GM12801 (cell line): Measurements from ENCODE around the gene ADNP2.

ENCODE experiments used
- TF ChIP-seq, protein P1 (sequence below): IDR thresholded peaks from one replicate; pipeline ENCODE4 v1.5.1; 2011; ENCODE audit warnings: control low read depth; ENCODE audit not compliant: insufficient read length; ENCODE audit errors: extremely low read depth

ADNP2 gene

DNA sequence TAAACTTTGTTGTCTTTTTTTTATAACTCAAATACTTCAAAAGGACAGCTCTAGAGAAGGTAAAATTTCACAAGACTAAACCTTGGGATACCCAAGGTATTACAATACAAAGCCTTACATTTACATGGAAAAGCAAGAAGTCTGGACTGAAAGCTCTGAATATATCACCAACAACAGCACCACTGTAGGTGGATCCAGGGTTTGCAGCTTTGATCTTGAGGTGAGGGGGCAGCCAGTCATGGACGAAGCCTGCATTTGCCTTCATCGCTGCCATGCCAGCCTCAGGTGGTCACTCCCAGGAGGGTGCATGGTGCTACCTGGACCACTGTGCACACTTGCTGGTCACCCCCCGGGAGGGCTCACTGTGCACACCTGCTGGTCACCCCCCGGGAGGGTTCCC is 38.2 kb upstream of the ADNP2 start:
- TF ChIP-seq, protein P1, sequence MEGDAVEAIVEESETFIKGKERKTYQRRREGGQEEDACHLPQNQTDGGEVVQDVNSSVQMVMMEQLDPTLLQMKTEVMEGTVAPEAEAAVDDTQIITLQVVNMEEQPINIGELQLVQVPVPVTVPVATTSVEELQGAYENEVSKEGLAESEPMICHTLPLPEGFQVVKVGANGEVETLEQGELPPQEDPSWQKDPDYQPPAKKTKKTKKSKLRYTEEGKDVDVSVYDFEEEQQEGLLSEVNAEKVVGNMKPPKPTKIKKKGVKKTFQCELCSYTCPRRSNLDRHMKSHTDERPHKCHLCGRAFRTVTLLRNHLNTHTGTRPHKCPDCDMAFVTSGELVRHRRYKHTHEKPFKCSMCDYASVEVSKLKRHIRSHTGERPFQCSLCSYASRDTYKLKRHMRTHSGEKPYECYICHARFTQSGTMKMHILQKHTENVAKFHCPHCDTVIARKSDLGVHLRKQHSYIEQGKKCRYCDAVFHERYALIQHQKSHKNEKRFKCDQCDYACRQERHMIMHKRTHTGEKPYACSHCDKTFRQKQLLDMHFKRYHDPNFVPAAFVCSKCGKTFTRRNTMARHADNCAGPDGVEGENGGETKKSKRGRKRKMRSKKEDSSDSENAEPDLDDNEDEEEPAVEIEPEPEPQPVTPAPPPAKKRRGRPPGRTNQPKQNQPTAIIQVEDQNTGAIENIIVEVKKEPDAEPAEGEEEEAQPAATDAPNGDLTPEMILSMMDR: no peak

DNA sequence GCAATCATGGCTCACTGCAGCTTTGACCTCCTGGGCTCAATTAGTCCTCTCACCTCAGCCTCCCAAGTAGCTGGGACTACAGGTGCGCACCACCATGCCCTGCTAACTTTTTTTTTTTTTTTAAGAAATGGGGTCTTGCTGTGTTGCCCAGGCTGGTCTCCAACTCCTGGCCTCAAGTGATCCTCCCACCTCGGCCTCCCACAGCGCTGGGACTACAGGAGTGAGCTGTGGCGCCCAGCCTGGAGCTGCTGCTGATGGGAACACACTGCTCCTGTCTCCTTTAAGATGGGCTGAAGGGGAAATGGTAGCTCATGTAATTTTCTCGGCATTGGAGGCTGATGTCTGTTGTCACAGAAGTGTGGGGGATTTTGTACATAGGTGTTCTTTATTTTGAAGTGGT is 34.9 kb upstream of the ADNP2 start:
- TF ChIP-seq, protein P1: no peak

GRCh38 chr18:80074697-80075096 is 34.4 kb upstream of the ADNP2 start:
- TF ChIP-seq, protein P1: no peak

- TF ChIP-seq, protein P1: no peak
Measured at GRCh38 chr18:80075940-80076339, 33.1 kb upstream of the ADNP2 start.

- TF ChIP-seq, protein P1: no peak
Measured at GRCh38 chr18:80076379-80076778, 32.7 kb upstream of the ADNP2 start.

- TF ChIP-seq, protein P1: no peak
Measured at GRCh38 chr18:80077873-80078272, 31.2 kb upstream of the ADNP2 start.

DNA sequence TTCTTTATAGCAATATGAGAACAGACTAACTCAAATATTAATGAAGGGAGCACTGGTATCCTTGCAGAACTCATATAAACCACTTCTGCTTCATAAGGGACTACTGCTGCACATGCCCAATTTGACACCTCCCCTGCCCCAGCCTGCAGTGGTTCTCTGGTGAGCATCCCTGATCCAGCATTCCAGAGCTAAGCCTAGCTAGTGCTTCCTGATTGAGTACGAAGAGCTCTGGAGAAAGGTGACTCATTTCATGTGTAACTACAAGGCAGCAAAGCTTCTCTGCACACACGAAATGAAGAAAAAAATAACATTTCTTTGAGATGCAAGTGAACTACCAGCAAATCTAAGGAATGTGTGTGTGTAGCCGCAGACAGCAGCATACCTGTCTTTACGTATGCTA is 22.8 kb upstream of the ADNP2 start:
- TF ChIP-seq, protein P1: no peak

- TF ChIP-seq, protein P1: no peak
Measured at GRCh38 chr18:80088036-80088435, 21.0 kb upstream of the ADNP2 start.
